Gastroesophageal sphincter (tissue), 4 donors: ENCODE measurements around the gene LRRC34. TPM values are rescaled to one million over a fixed set of nuclear protein-coding genes. Genes with fewer than 3 reads are reported as not detected.

Experiments
- ATAC-seq: fragments of 150-250 bp; one replicate; pipeline ENCODE4 v1.9.1; 2016; ENCODE audit warnings: mild to moderate bottlenecking, moderate library complexity
- H3K27ac ChIP-seq, 4 donors: fragments of 200-600 bp; sonication (generic) in 3 of 4; 1 replicate in 3 of 4; 2 replicates in 1 of 4; pipeline ENCODE4 v1.5.1; 2016 to 2019
- H3K27me3 ChIP-seq: fragments of 200-600 bp; sonication (generic); one replicate; pipeline ENCODE4 v1.5.1; 2019
- H3K36me3 ChIP-seq, 2 donors: fragments of 200-600 bp; sonication (generic); one replicate each; pipeline ENCODE4 v1.5.1; 2019; ENCODE audit warnings: control low read depth in 1 of 2
- H3K4me1 ChIP-seq, 3 donors: fragments of 200-600 bp; sonication (generic); 1 replicate in 2 of 3; 2 replicates in 1 of 3; pipeline ENCODE4 v1.5.1; 2016 to 2019; ENCODE audit warnings: control low read depth in 2 of 3
- H3K4me3 ChIP-seq, 2 donors: fragments of 200-600 bp; sonication (generic); one replicate each; pipeline ENCODE4 v1.5.1; 2019; ENCODE audit warnings: mild to moderate bottlenecking in 1 of 2, moderate library complexity in 1 of 2
- H3K9me3 ChIP-seq, 3 donors: fragments of 200-600 bp; sonication (generic); one replicate each; pipeline ENCODE4 v1.5.1; 2017 to 2019; ENCODE audit warnings: control low read depth in 2 of 3
- CTCF ChIP-seq, 4 experiments: fragments of 200-600 bp in 2 of 4; fragments of 450-650 bp in 2 of 4; sonication (generic) in 1 of 4; IDR thresholded peaks; one replicate each; pipeline ENCODE4 v1.5.1; 2017 to 2019; ENCODE audit warnings: antibody characterized with exemption in 4 of 4, mild to moderate bottlenecking in 2 of 4, moderate library complexity in 2 of 4
- EP300 ChIP-seq: sonication (generic); formaldehyde crosslinking; IDR thresholded peaks from one replicate; pipeline ENCODE4 v1.6.1; 2017; ENCODE audit warnings: antibody characterized with exemption, mild to moderate bottlenecking
- POLR2A ChIP-seq, 2 donors: fragments of 450-650 bp; IDR thresholded peaks; one replicate each; pipeline ENCODE4 v1.6.1; 2017; ENCODE audit warnings: antibody characterized with exemption in 2 of 2, mild to moderate bottlenecking in 2 of 2, moderate library complexity in 1 of 2
- POLR2AphosphoS5 ChIP-seq: sonication (generic); formaldehyde crosslinking; IDR thresholded peaks from one replicate; pipeline ENCODE4 v1.6.1; 2017; ENCODE audit warnings: antibody characterized with exemption
- WGBS, 2 donors: methylation state at CpG; one replicate each; pipeline ENCODE4 v1.1.5; 2018; ENCODE audit warnings: low coverage in 1 of 2; 5-methylcytosine and 5-hydroxymethylcytosine counted together
- total RNA-seq, 4 donors: library from RNA; depleted of rRNA; stranded (reverse); fragments of >200 nt; gene quantifications; one replicate each; pipeline ENCODE4 v1.1.0, GENCODE V29; 2016

The LRRC34 gene
- total RNA-seq = 1 to 10 TPM; 3.1 to 7.9 (median 5.9) TPM

DNA sequence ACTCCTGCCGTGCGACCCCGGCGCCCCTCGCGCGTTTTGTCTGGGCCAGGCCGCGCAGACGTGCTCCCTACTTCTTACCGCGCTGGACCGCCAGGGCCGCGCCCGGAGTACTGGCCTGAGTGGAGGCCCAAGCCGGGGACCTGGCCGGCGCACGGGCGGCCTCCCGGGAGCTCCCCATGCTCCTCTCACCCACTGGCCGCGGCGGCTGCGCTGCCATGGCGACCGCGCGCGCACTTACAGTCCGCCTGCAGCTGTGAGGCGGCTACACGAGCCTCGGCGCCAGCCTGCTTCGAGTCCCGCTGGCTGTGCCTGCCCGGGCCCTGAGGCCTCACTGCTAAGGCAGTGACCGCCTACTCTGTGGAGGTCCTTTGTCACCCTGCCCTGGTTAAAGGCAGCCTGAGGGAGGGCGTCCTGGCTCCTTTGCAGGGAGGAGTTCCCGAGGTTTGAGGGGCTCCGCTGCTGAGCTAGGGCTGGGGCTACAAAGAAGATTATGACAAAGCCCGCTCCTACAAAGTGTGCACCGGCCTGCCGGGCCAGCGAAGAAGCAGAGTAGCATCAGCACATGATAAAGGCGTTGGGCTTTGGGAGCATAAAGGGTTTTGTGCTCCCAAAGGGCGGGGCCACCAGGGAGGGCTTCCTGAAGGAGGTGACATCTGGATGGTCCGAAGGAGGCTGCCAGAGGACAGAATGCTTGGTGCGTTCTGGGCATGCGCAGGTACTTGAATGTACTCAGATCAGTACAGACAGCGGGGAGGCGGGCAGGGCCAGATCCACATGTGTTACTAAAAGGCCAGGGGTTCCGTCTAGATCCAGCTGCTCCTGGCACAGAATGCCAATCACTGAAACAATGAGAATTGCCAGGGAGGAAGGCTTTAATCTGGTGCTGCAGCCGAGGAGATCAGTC is at the start of gene LRRC34, which contains the start of gene LRRIQ4:
TSS of gene LRRC34 (minus strand) at position 573 of the 904 bp plus-strand sequence. CDS start at position 217, 356 bp downstream.
TSS of gene LRRIQ4 (plus strand) at position 539 of the 904 bp plus-strand sequence. CDS start 9,052 bp downstream, outside the sequence.
- Histone ChIP-seq H3K4me1 (peaks cover 0 to 45% (median 11%) of the 10 kb centered on the region in 3 donors), H3K36me3 (no peaks in the 10 kb centered on the region), H3K27ac (peak within 1 kb of the TSS; percentile 44 to 85 (median 79)), H3K9me3 (peaks cover 0 to 5% (median 0%) of the 10 kb centered on the region in 3 donors), H3K27me3 (no peaks in the 10 kb centered on the region), H3K4me3 (peak within 1 kb of the TSS; percentile 82 to 91)
- ATAC-seq = peak; percentile 89
- no peak for TF ChIP-seq EP300
- TF ChIP-seq CTCF (IDR thresholded peaks at IDR 0.05) = peak in 1 of 4 experiments; percentile 29
- TF ChIP-seq POLR2AphosphoS5 = no peak
- no peak for TF ChIP-seq POLR2A (IDR thresholded peaks at IDR 0.05)
- WGBS, 2 donors = 19 to 30% methylated on average over 3 to 9 of the region's 56 CpGs

DNA sequence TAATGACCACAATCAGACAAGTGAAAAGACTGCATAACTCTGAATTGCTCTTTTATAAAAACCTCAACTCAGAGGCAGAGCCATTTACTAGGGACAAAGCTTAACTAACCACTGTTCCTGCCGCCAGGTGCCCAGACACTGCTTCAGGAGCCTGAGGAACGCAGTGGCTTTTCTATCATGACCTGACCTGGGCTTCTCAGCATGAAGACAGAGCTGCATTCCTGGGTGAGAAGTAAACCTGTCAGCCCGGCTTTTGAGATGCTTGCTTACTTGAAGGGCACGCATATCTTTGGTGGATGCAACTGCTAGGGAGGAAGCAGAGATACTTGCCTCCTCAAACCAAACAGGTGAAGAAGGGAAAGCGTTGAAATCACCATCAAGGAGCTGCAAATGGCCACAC is 49.2 kb upstream of the LRRC34 start:
- peaks cover 11% of the 10 kb centered on the region for H3K27me3 ChIP-seq
- WGBS, 2 donors = 73 to 91% methylated on average over 2 to 3 of the region's 5 CpGs
- H3K9me3 ChIP-seq = no peaks in the 10 kb centered on the region
- H3K4me3 ChIP-seq = no peak overlapping the region
- no peak overlapping the region for H3K27ac ChIP-seq
- H3K36me3 ChIP-seq = no peaks in the 10 kb centered on the region
- ATAC-seq = no peak
- TF ChIP-seq CTCF (IDR thresholded peaks at IDR 0.05) = no peak
- no peak for TF ChIP-seq EP300
- TF ChIP-seq POLR2A (IDR thresholded peaks at IDR 0.05) = no peak
- TF ChIP-seq POLR2AphosphoS5 = no peak
- H3K4me1 ChIP-seq = peaks cover 0 to 4% (median 0%) of the 10 kb centered on the region in 3 donors

- peaks cover 23% of the 10 kb centered on the region for H3K27me3 ChIP-seq
- no peak overlapping the region for H3K4me3 ChIP-seq
- no peaks in the 10 kb centered on the region for H3K4me1 ChIP-seq
- no peaks in the 10 kb centered on the region for H3K36me3 ChIP-seq
- H3K27ac ChIP-seq = no peak overlapping the region
- WGBS, 2 donors = 60 to 92% methylated on average over 1 to 2 of the region's 2 CpGs
- H3K9me3 ChIP-seq = no peaks in the 10 kb centered on the region
- no peak for ATAC-seq
- TF ChIP-seq CTCF (IDR thresholded peaks at IDR 0.05) (no peak), EP300 (no peak), POLR2A (IDR thresholded peaks at IDR 0.05) (no peak), POLR2AphosphoS5 (no peak)
Observed at GRCh38 chr3:169857811-169858210, 45.1 kb upstream of the LRRC34 start.

GRCh38 chr3:169855514-169855913 is 42.8 kb upstream of the LRRC34 start:
- Histone ChIP-seq H3K36me3 (no peaks in the 10 kb centered on the region), H3K27me3 (peaks cover 23% of the 10 kb centered on the region), H3K27ac (no peak overlapping the region), H3K4me3 (no peak overlapping the region), H3K9me3 (no peaks in the 10 kb centered on the region), H3K4me1 (no peaks in the 10 kb centered on the region)
- WGBS, 2 donors = 74 to 87% methylated on average over 3 of the region's 3 CpGs
- no peak for ATAC-seq
- TF ChIP-seq POLR2A (IDR thresholded peaks at IDR 0.05) (no peak), EP300 (no peak), POLR2AphosphoS5 (no peak), CTCF (IDR thresholded peaks at IDR 0.05) (no peak)

DNA sequence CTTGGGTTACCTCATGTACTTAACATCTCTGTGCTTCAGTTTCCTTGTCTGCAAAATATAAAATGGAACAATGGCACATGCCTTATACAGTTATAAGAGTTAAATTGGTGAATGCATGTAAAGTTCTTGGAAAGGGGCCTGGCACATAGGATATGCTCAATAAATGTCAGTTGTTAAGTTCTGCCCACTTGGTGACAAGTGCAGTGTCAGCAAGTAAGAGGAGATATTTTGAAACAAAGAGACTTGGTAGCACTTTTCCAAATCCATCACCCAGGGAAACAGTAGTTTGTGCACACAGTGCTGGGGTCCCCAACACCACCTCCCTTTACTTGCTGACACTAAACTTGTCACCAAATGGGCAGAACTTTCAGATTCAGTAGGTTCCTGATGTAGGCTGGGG is 37.9 kb upstream of the LRRC34 start:
- ATAC-seq = no peak
- H3K36me3 ChIP-seq = no peaks in the 10 kb centered on the region
- H3K27ac ChIP-seq = no peak overlapping the region
- H3K4me3 ChIP-seq = no peak overlapping the region
- H3K9me3 ChIP-seq = no peaks in the 10 kb centered on the region
- H3K4me1 ChIP-seq = no peaks in the 10 kb centered on the region
- H3K27me3 ChIP-seq = peaks cover 9% of the 10 kb centered on the region
- TF ChIP-seq CTCF (IDR thresholded peaks at IDR 0.05) = no peak
